Suprapubic skin (tissue), 4 donors: ENCODE data around the gene CRTAP.

Source experiments
- POLR2A ChIP-seq, 2 donors: fragments of 450-650 bp; IDR thresholded peaks; one replicate each; pipeline ENCODE4 v1.6.1; 2017; ENCODE audit warnings: antibody characterized with exemption in 2 of 2, mild to moderate bottlenecking in 2 of 2, moderate library complexity in 2 of 2
- POLR2AphosphoS5 ChIP-seq, 3 donors: sonication (generic); formaldehyde crosslinking; IDR thresholded peaks; one replicate each; pipeline ENCODE4 v1.6.1; 2017; ENCODE audit warnings: antibody characterized with exemption in 3 of 3
- TF ChIP-seq, protein P1 (sequence below), 2 donors: fragments of 200-600 bp in 1 of 2; fragments of 450-650 bp in 1 of 2; sonication (generic) in 1 of 2; IDR thresholded peaks; one replicate each; pipeline ENCODE4 v1.5.1; 2016 to 2019; ENCODE audit warnings: antibody characterized with exemption in 2 of 2, mild to moderate bottlenecking in 1 of 2, moderate library complexity in 1 of 2

DNA sequence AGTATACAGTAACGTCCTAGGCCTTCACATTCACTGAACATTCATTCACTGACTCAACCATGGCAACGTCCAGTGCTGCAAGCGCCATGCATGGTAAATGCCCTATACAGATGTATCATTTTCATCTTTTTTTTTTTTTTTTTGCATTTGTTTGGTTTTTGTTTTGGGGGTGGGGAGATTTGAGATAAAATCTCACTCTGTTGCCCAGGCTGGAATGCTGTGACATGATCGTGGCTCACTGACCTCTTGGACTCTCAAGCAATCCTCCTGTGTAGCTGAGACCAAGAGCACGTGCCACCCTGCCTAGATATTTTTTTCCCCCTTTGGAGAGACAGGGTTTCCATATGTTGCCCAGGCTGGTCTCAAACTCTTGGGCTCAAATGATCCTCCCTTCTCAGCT lies 67.4 kb downstream of the CRTAP start:
- TF ChIP-seq POLR2A (IDR thresholded peaks at IDR 0.05) (no peak), POLR2AphosphoS5 (IDR thresholded peaks at IDR 0.05) (no peak)
- TF ChIP-seq, protein P1, sequence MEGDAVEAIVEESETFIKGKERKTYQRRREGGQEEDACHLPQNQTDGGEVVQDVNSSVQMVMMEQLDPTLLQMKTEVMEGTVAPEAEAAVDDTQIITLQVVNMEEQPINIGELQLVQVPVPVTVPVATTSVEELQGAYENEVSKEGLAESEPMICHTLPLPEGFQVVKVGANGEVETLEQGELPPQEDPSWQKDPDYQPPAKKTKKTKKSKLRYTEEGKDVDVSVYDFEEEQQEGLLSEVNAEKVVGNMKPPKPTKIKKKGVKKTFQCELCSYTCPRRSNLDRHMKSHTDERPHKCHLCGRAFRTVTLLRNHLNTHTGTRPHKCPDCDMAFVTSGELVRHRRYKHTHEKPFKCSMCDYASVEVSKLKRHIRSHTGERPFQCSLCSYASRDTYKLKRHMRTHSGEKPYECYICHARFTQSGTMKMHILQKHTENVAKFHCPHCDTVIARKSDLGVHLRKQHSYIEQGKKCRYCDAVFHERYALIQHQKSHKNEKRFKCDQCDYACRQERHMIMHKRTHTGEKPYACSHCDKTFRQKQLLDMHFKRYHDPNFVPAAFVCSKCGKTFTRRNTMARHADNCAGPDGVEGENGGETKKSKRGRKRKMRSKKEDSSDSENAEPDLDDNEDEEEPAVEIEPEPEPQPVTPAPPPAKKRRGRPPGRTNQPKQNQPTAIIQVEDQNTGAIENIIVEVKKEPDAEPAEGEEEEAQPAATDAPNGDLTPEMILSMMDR (IDR thresholded peaks at IDR 0.05), result no peak
